Activated B cell treated with CpG ODN at 0.5 μM for 24 hours (primary cell): ENCODE results near the gene PCK2. TPM values are rescaled to one million over a fixed set of nuclear protein-coding genes. Genes with fewer than 3 reads are reported as not detected.

Experiments used
- ATAC-seq: fragments of 200-7000 bp; cut with Tn5 transposase; one replicate; pipeline ENCODE4 v1.10.0; 2021; ENCODE audit warnings: low read depth, mild to moderate bottlenecking, moderate library complexity
- CTCF ChIA-PET: fragments of 350-600 bp; sonication (Branson Sonifier 250); formaldehyde crosslinking; loops from one replicate; lab custom pipeline; 2021; ENCODE audit warnings: antibody characterized with exemption; lab: Charles Lee
- POLR2A ChIA-PET: fragments of 350-600 bp; sonication (Branson Sonifier 250); formaldehyde crosslinking; loops from one replicate; lab custom pipeline; 2021; ENCODE audit warnings: antibody characterized with exemption; lab: Charles Lee
- DNase-seq: peaks from one replicate; pipeline ENCODE4 v3.0.0; 2022
- H3K27ac Mint-ChIP-seq: one replicate; pipeline ENCODE4 v1.8.0; 2020; ENCODE audit warnings: mixed read lengths
- H3K27me3 Mint-ChIP-seq: one replicate; pipeline ENCODE4 v1.8.0; 2021; ENCODE audit warnings: mixed read lengths
- H3K36me3 Mint-ChIP-seq: one replicate; pipeline ENCODE4 v1.8.0; 2021; ENCODE audit warnings: low read depth, mixed read lengths
- H3K4me1 Mint-ChIP-seq: one replicate; pipeline ENCODE4 v1.8.0; 2021; ENCODE audit warnings: mixed read lengths
- H3K4me3 Mint-ChIP-seq: one replicate; pipeline ENCODE4 v1.8.0; 2020; ENCODE audit warnings: mild to moderate bottlenecking, mixed read lengths
- H3K9me3 Mint-ChIP-seq: one replicate; pipeline ENCODE4 v1.8.0; 2020; ENCODE audit warnings: mixed read lengths
- CTCF ChIP-seq: fragments of 200-600 bp; IDR thresholded peaks from one replicate; pipeline ENCODE4 v1.8.0; 2022; ENCODE audit warnings: antibody characterized with exemption, mild to moderate bottlenecking
- intact Hi-C: fragments of 100-400 bp; cut with micrococcal nuclease; formaldehyde crosslinking; loops from one replicate; pipeline ENCODE4 v1.15.1; 2024
- total RNA-seq: library from RNA; stranded (reverse); gene quantifications from 2 replicates; pipeline ENCODE4 v1.2.3, GENCODE V29; 2022

Gene PCK2
- total RNA-seq, 1 donor from 2014 or later, result 102 TPM

GRCh38 chr14:24082411-24083080 is 11.6 kb upstream of the PCK2 start:
- TF ChIP-seq CTCF, result no peak
- Mint-ChIP-seq H3K27me3 (no peaks in the 10 kb centered on the region), H3K36me3 (no peaks in the 10 kb centered on the region), H3K27ac (peak overlapping the region; percentile 79), H3K9me3 (no peaks in the 10 kb centered on the region), H3K4me1 (peaks cover 25% of the 10 kb centered on the region), H3K4me3 (peak overlapping the region; percentile 82)
- ATAC-seq (no peak), DNase-seq (no peak)
- ChIA-PET POLR2A (interaction anchor here (1.1 to 5.1 kb wide), 8 partner anchors 10 to 160 kb away, joined by 4 to 111 read pairs (median 15); partner anchors contain the start of genes CARMIL3, DCAF11, IRF9 and NRL), CTCF (interaction anchor here (1.1 to 4.0 kb wide), 3 partner anchors 8 to 24 kb away, joined by 5 to 24 read pairs (median 5); no protein-coding TSS in a partner anchor)
- intact Hi-C loops, result no loop called here

GRCh38 chr14:24083462-24083861 is 10.6 kb upstream of the PCK2 start:
- ChIA-PET CTCF (no interaction called here), POLR2A (interaction anchor here (5.1 kb wide), 1 partner anchor 10 kb away, joined by 111 read pairs; the partner anchor contains the start of gene PCK2)
- no peak overlapping the region for H3K4me3 Mint-ChIP-seq
- no peaks in the 10 kb centered on the region for H3K9me3 Mint-ChIP-seq
- intact Hi-C loops, result no loop called here
- DNase-seq, result no peak
- no peak for ATAC-seq
- no peak for TF ChIP-seq CTCF
- H3K36me3 Mint-ChIP-seq, result no peaks in the 10 kb centered on the region
- no peak overlapping the region for H3K27ac Mint-ChIP-seq
- no peaks in the 10 kb centered on the region for H3K27me3 Mint-ChIP-seq
- peaks cover 25% of the 10 kb centered on the region for H3K4me1 Mint-ChIP-seq

- H3K27ac Mint-ChIP-seq, result no peak overlapping the region
- ChIA-PET POLR2A (interaction anchor here (1.6 to 1.7 kb wide), 2 partner anchors 9 to 30 kb away, joined by 4 to 5 read pairs; partner anchors contain the start of genes DCAF11, NRL and PCK2), CTCF (no interaction called here)
- ATAC-seq, result no peak
- intact Hi-C loops, result no loop called here
- no peaks in the 10 kb centered on the region for H3K36me3 Mint-ChIP-seq
- H3K4me3 Mint-ChIP-seq, result no peak overlapping the region
- no peaks in the 10 kb centered on the region for H3K9me3 Mint-ChIP-seq
- no peak for TF ChIP-seq CTCF
- H3K27me3 Mint-ChIP-seq, result no peaks in the 10 kb centered on the region
- peaks cover 20% of the 10 kb centered on the region for H3K4me1 Mint-ChIP-seq
- DNase-seq, result no peak
Observed at GRCh38 chr14:24084440-24084839, 9.7 kb upstream of the PCK2 start.

- TF ChIP-seq CTCF, result no peak
- no peaks in the 10 kb centered on the region for H3K9me3 Mint-ChIP-seq
- intact Hi-C loops, result no loop called here
- no peak for DNase-seq
- H3K4me1 Mint-ChIP-seq, result peaks cover 15% of the 10 kb centered on the region
- ATAC-seq, result no peak
- CTCF ChIA-PET, result interaction anchor here (1.6 kb wide), 1 partner anchor 27 kb away, joined by 6 read pairs; no protein-coding TSS in a partner anchor
- no peaks in the 10 kb centered on the region for H3K36me3 Mint-ChIP-seq
- POLR2A ChIA-PET, result interaction anchor here (1.6 to 1.7 kb wide), 2 partner anchors 9 to 29 kb away, joined by 4 to 5 read pairs; partner anchors contain the start of genes DCAF11, NRL and PCK2
- H3K27ac Mint-ChIP-seq, result peak overlapping the region; percentile 27
- H3K27me3 Mint-ChIP-seq, result no peaks in the 10 kb centered on the region
- no peak overlapping the region for H3K4me3 Mint-ChIP-seq
Observed at GRCh38 chr14:24085215-24085614, 8.9 kb upstream of the PCK2 start.
